ENCODE measurements around the gene ARPIN. TPM values are rescaled to one million over a fixed set of nuclear protein-coding genes. Genes with fewer than 3 reads are reported as not detected.

The ARPIN gene
- total RNA-seq, 1 experiment from 2014 or later, result 30.4 TPM

- no peak for DNase-seq
- Histone ChIP-seq H3K27ac (no peak overlapping the region; the same call in 1 of the 2 replicates), H3K79me2 (ENCODE audit: low read depth) (no peaks in the 10 kb centered on the region), H3K4me3 (no peak overlapping the region), H3K9me2 (ENCODE audit: insufficient read depth) (no peaks in the 10 kb centered on the region), H3K9me3 (ENCODE audit: insufficient read depth, low read depth) (no peaks in the 10 kb centered on the region), H3F3A (ENCODE audit: insufficient read depth, low read depth) (peaks cover 25% of the 10 kb centered on the region), H3K36me3 (ENCODE audit: low read depth) (0 out of 2 replicates have a peak, but pooled peaks cover 15% of the 10 kb centered on the region), H3K4me2 (no peak overlapping the region), H3K4me1 (replicated peaks; ENCODE audit: insufficient read depth) (no peaks in the 10 kb centered on the region), H3K27me3 (ENCODE audit: insufficient read depth, low read depth) (no peaks in the 10 kb centered on the region), H4K20me1 (ENCODE audit: insufficient read depth) (no peaks in the 10 kb centered on the region), H2AFZ (no peak overlapping the region)
- CTCF ChIA-PET, result interaction anchor here (0.6 to 2.9 kb wide), 3 partner anchors 54 to 116 kb away, joined by 3 to 45 read pairs (median 5); no protein-coding TSS in a partner anchor
- no TSS peak for BruUV-seq (replicated peaks)
- intact Hi-C loops (cut with micrococcal nuclease; ENCODE audit: unreplicated experiment), result loop anchor here (5.0 kb wide), 1 partner anchor 65 kb away; the partner anchor contains the start of gene ANPEP
- POLR2A ChIA-PET (ENCODE audit: unreplicated experiment), result no interaction called here
- TF ChIP-seq, protein P1, sequence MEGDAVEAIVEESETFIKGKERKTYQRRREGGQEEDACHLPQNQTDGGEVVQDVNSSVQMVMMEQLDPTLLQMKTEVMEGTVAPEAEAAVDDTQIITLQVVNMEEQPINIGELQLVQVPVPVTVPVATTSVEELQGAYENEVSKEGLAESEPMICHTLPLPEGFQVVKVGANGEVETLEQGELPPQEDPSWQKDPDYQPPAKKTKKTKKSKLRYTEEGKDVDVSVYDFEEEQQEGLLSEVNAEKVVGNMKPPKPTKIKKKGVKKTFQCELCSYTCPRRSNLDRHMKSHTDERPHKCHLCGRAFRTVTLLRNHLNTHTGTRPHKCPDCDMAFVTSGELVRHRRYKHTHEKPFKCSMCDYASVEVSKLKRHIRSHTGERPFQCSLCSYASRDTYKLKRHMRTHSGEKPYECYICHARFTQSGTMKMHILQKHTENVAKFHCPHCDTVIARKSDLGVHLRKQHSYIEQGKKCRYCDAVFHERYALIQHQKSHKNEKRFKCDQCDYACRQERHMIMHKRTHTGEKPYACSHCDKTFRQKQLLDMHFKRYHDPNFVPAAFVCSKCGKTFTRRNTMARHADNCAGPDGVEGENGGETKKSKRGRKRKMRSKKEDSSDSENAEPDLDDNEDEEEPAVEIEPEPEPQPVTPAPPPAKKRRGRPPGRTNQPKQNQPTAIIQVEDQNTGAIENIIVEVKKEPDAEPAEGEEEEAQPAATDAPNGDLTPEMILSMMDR (conservative IDR thresholded peaks at IDR 0.05), result no peak
- TF ChIP-seq EZH2 (IDR thresholded peaks at IDR 0.05; ENCODE audit: low read depth), result no peak
Measured at GRCh38 chr15:89877083-89877425, 35.7 kb downstream of the ARPIN start.

DNA sequence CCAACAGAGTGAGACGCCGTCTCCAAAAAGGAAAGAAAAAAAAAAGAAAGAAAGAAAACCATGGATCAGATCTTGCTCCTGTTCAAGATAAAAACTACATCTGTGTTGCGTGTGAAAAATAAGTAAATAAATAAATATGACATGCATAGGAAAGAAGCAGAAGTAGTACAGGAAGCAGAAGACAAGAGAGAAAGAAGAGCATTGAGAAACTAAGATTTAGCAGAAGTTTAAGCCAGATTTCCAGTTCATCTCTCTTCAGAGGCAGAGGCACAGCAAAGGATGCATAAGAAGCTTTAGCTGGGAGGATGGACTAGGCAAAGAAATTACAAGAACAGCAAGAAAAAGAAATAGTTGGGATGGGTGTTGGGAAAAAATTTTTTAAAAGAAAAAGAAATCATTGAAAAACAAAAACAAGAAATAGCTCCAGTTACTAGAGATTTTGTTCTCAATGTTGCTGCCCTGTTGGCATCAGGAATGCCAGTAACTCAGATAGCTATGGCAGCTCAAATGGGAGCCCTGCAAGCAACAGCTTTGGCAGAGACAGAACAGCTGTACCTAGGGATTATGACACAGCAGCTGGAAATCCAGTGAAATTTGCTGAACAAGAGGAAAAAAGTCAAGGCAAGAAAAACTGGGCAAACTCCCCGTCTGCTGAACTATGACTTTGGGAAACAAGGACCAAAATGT lies 36.2 kb downstream of the ARPIN start:
- CTCF ChIA-PET, result interaction anchor here (0.6 to 2.9 kb wide), 3 partner anchors 99 to 122 kb away, joined by 3 to 45 read pairs (median 16); no protein-coding TSS in a partner anchor
- no peaks in the 10 kb centered on the region for H3K9me2 ChIP-seq (ENCODE audit: insufficient read depth)
- H2AFZ ChIP-seq, result no peak overlapping the region
- no peaks in the 10 kb centered on the region for H3K4me1 ChIP-seq (replicated peaks; ENCODE audit: insufficient read depth)
- H3K27ac ChIP-seq, result no peak overlapping the region; the same call in 1 of the 2 replicates
- POLR2A ChIA-PET (ENCODE audit: unreplicated experiment), result no interaction called here
- no peaks in the 10 kb centered on the region for H3K27me3 ChIP-seq (ENCODE audit: insufficient read depth, low read depth)
- no TSS peak for BruUV-seq (replicated peaks)
- peaks cover 18% of the 10 kb centered on the region; the same call in 1 of the 2 replicates for H3K36me3 ChIP-seq (ENCODE audit: low read depth)
- H3K79me2 ChIP-seq (ENCODE audit: low read depth), result no peaks in the 10 kb centered on the region
- TF ChIP-seq, protein P1 (conservative IDR thresholded peaks at IDR 0.05), result no peak
- TF ChIP-seq EZH2 (IDR thresholded peaks at IDR 0.05; ENCODE audit: low read depth), result no peak
- no peak for DNase-seq
- peaks cover 25% of the 10 kb centered on the region for H3F3A ChIP-seq (ENCODE audit: insufficient read depth, low read depth)
- H3K4me2 ChIP-seq, result no peak overlapping the region
- no peaks in the 10 kb centered on the region for H3K9me3 ChIP-seq (ENCODE audit: insufficient read depth, low read depth)
- H4K20me1 ChIP-seq (ENCODE audit: insufficient read depth), result no peaks in the 10 kb centered on the region
- H3K4me3 ChIP-seq, result no peak overlapping the region
- intact Hi-C loops (cut with micrococcal nuclease; ENCODE audit: unreplicated experiment), result loop anchor here (5.0 kb wide), 1 partner anchor 64 kb away; the partner anchor contains the start of gene ANPEP

DNA sequence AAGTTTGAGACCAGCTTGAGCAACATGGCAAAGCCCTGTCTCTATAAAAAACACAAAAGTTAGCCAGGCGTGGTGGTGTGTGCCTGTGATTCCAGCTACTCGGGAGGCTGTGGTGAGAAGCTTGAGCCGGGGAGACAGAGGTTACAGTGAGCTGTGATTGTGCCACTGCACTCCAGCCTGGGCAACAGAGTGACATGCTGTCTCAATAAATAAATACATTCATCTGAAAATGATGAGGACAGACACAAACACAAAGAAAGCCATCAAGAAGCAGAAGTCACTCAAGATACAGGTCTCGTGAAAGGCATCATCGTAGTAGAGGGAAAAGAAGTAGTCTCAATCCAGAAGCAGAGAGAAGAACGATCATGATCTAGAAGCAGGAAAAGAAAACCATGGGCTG lies 37.0 kb downstream of the ARPIN start:
- Histone ChIP-seq H3K27me3 (ENCODE audit: insufficient read depth, low read depth) (no peaks in the 10 kb centered on the region), H3K4me1 (replicated peaks; ENCODE audit: insufficient read depth) (no peaks in the 10 kb centered on the region), H2AFZ (no peak overlapping the region), H3F3A (ENCODE audit: insufficient read depth, low read depth) (peaks cover 25% of the 10 kb centered on the region), H3K4me2 (no peak overlapping the region), H3K4me3 (no peak overlapping the region), H3K9me2 (ENCODE audit: insufficient read depth) (no peaks in the 10 kb centered on the region), H4K20me1 (ENCODE audit: insufficient read depth) (no peaks in the 10 kb centered on the region), H3K27ac (peak overlapping the region; percentile 22; the same call in 1 of the 2 replicates), H3K36me3 (ENCODE audit: low read depth) (peaks cover 25% of the 10 kb centered on the region; the same call in 1 of the 2 replicates), H3K79me2 (ENCODE audit: low read depth) (no peaks in the 10 kb centered on the region), H3K9me3 (ENCODE audit: insufficient read depth, low read depth) (no peaks in the 10 kb centered on the region)
- intact Hi-C loops (cut with micrococcal nuclease; ENCODE audit: unreplicated experiment), result loop anchor here (1.0 to 5.0 kb wide), 3 partner anchors 63 to 135 kb away; partner anchors contain the start of gene ANPEP
- TF ChIP-seq, protein P1 (conservative IDR thresholded peaks at IDR 0.05), result no peak
- no peak for TF ChIP-seq EZH2 (IDR thresholded peaks at IDR 0.05; ENCODE audit: low read depth)
- ChIA-PET CTCF (interaction anchor here (2.9 kb wide), 1 partner anchor 115 kb away, joined by 45 read pairs; no protein-coding TSS in a partner anchor), POLR2A (ENCODE audit: unreplicated experiment) (no interaction called here)
- DNase-seq, result no peak
- no TSS peak for BruUV-seq (replicated peaks)
